ENCODE data around the gene HES3. TPM values are rescaled to one million over a fixed set of nuclear protein-coding genes. Genes with fewer than 3 reads are reported as not detected.

The HES3 gene
- polyA plus RNA-seq (2013, experiment 1 of 2), result 40.9 TPM
- polyA plus RNA-seq (2013, experiment 2 of 2), result 47.5 TPM

- Histone ChIP-seq H3K4me1 (ENCODE audit: insufficient read depth, low read length) (peaks cover 34% of the 10 kb centered on the region), H3K36me3 (ENCODE audit: insufficient read depth, low read length) (no peaks in the 10 kb centered on the region), H3K27me3 (ENCODE audit: insufficient read depth, low read length) (peaks cover 65% of the 10 kb centered on the region), H3K9ac (ENCODE audit: low read depth, low read length) (no peak within 1 kb of the TSS; the same call in 1 of the 2 replicates), H3K4me3 (ENCODE audit: low read length) (peak within 1 kb of the TSS; percentile 70), H3K9me3 (ENCODE audit: insufficient read depth, low read depth, low read length) (no peaks in the 10 kb centered on the region), H3K27ac (ENCODE audit: low read depth, low read length) (peak within 1 kb of the TSS; percentile 30; the same call in 1 of the 2 replicates)
- under 1% methylated on average over 16 of the region's 16 CpGs for WGBS
These were observed at the start of gene HES3 for GRCh38 chr1:6243993-6244392. Gene HES3 (plus strand): TSS chr1:6244179. CDS start chr1:6244366, 187 bp downstream.

- Histone ChIP-seq H3K4me1 (ENCODE audit: insufficient read depth, low read length) (peaks cover 21% of the 10 kb centered on the region), H3K36me3 (ENCODE audit: insufficient read depth, low read length) (peaks cover 53% of the 10 kb centered on the region), H3K9ac (ENCODE audit: low read depth, low read length) (peak overlapping the region; percentile 99), H3K27me3 (ENCODE audit: insufficient read depth, low read length) (no peaks in the 10 kb centered on the region), H3K9me3 (ENCODE audit: insufficient read depth, low read depth, low read length) (no peaks in the 10 kb centered on the region), H3K27ac (ENCODE audit: low read depth, low read length) (peak overlapping the region; percentile 88; the same call in 1 of the 2 replicates), H3K4me3 (ENCODE audit: low read length) (peak overlapping the region; percentile 98)
- 70% methylated on average over 6 of the region's 6 CpGs for WGBS
These were observed 46.1 kb upstream of the HES3 start for GRCh38 chr1:6197746-6198427.

- Histone ChIP-seq H3K27ac (ENCODE audit: low read depth, low read length) (peak overlapping the region; percentile 88), H3K9ac (ENCODE audit: low read depth, low read length) (peak overlapping the region; percentile 99), H3K4me1 (ENCODE audit: insufficient read depth, low read length) (peaks cover 21% of the 10 kb centered on the region), H3K9me3 (ENCODE audit: insufficient read depth, low read depth, low read length) (no peaks in the 10 kb centered on the region), H3K27me3 (ENCODE audit: insufficient read depth, low read length) (no peaks in the 10 kb centered on the region), H3K4me3 (ENCODE audit: low read length) (peak overlapping the region; percentile 98), H3K36me3 (ENCODE audit: insufficient read depth, low read length) (peaks cover 44% of the 10 kb centered on the region)
- under 1% methylated on average over 31 of the region's 31 CpGs for WGBS
These were observed 45.2 kb upstream of the HES3 start for GRCh38 chr1:6198646-6199297.

GRCh38 chr1:6199298-6200187 is 44.4 kb upstream of the HES3 start, which contains the start of gene RPL22:
Gene RPL22 (minus strand): TSS chr1:6199595. CDS start chr1:6199573, 22 bp downstream.
- no peaks in the 10 kb centered on the region for H3K27me3 ChIP-seq (ENCODE audit: insufficient read depth, low read length)
- no peaks in the 10 kb centered on the region for H3K9me3 ChIP-seq (ENCODE audit: insufficient read depth, low read depth, low read length)
- peak within 1 kb of the TSS; percentile 90 for H3K27ac ChIP-seq (ENCODE audit: low read depth, low read length)
- H3K36me3 ChIP-seq (ENCODE audit: insufficient read depth, low read length), result peaks cover 36% of the 10 kb centered on the region
- H3K9ac ChIP-seq (ENCODE audit: low read depth, low read length), result peak within 1 kb of the TSS; percentile 99
- under 1% methylated on average over 53 of the region's 53 CpGs for WGBS
- peaks cover 21% of the 10 kb centered on the region for H3K4me1 ChIP-seq (ENCODE audit: insufficient read depth, low read length)
- peak within 1 kb of the TSS; percentile 98 for H3K4me3 ChIP-seq (ENCODE audit: low read length)

- peak overlapping the region; percentile 99 for H3K9ac ChIP-seq (ENCODE audit: low read depth, low read length)
- peaks cover 31% of the 10 kb centered on the region for H3K36me3 ChIP-seq (ENCODE audit: insufficient read depth, low read length)
- WGBS, result 46% methylated on average over 10 of the region's 10 CpGs
- peak overlapping the region; percentile 90 for H3K27ac ChIP-seq (ENCODE audit: low read depth, low read length)
- H3K27me3 ChIP-seq (ENCODE audit: insufficient read depth, low read length), result no peaks in the 10 kb centered on the region
- H3K9me3 ChIP-seq (ENCODE audit: insufficient read depth, low read depth, low read length), result no peaks in the 10 kb centered on the region
- H3K4me1 ChIP-seq (ENCODE audit: insufficient read depth, low read length), result peaks cover 21% of the 10 kb centered on the region
- peak overlapping the region; percentile 98 for H3K4me3 ChIP-seq (ENCODE audit: low read length)
These were observed 43.7 kb upstream of the HES3 start for GRCh38 chr1:6200188-6200809.

- peaks cover 19% of the 10 kb centered on the region for H3K27me3 ChIP-seq (ENCODE audit: insufficient read depth, low read length)
- H3K9me3 ChIP-seq (ENCODE audit: insufficient read depth, low read depth, low read length), result no peaks in the 10 kb centered on the region
- no peak overlapping the region for H3K4me3 ChIP-seq (ENCODE audit: low read length)
- H3K9ac ChIP-seq (ENCODE audit: low read depth, low read length), result no peak overlapping the region
- H3K36me3 ChIP-seq (ENCODE audit: insufficient read depth, low read length), result peaks cover 11% of the 10 kb centered on the region
- no peak overlapping the region for H3K27ac ChIP-seq (ENCODE audit: low read depth, low read length)
- H3K4me1 ChIP-seq (ENCODE audit: insufficient read depth, low read length), result peaks cover 21% of the 10 kb centered on the region
- WGBS, result 92% methylated on average over 7 of the region's 7 CpGs
These were observed 41.7 kb upstream of the HES3 start for GRCh38 chr1:6202256-6202655.

GRCh38 chr1:6205849-6206519 is 38.0 kb upstream of the HES3 start, which contains the start of gene RNF207:
Gene RNF207 (plus strand): TSS chr1:6206119. CDS start chr1:6206536, 417 bp downstream.
- Histone ChIP-seq H3K4me1 (ENCODE audit: insufficient read depth, low read length) (peaks cover 4% of the 10 kb centered on the region), H3K36me3 (ENCODE audit: insufficient read depth, low read length) (no peaks in the 10 kb centered on the region), H3K9ac (ENCODE audit: low read depth, low read length) (no peak within 1 kb of the TSS), H3K27ac (ENCODE audit: low read depth, low read length) (peak within 1 kb of the TSS; percentile 25; the same call in 1 of the 2 replicates), H3K9me3 (ENCODE audit: insufficient read depth, low read depth, low read length) (no peaks in the 10 kb centered on the region), H3K27me3 (ENCODE audit: insufficient read depth, low read length) (peaks cover 48% of the 10 kb centered on the region), H3K4me3 (ENCODE audit: low read length) (peak within 1 kb of the TSS; percentile 48)
- 5% methylated on average over 66 of the region's 66 CpGs for WGBS

GRCh38 chr1:6206520-6206855 is 37.5 kb upstream of the HES3 start:
- Histone ChIP-seq H3K27me3 (ENCODE audit: insufficient read depth, low read length) (peaks cover 48% of the 10 kb centered on the region), H3K36me3 (ENCODE audit: insufficient read depth, low read length) (no peaks in the 10 kb centered on the region), H3K27ac (ENCODE audit: low read depth, low read length) (no peak overlapping the region), H3K9ac (ENCODE audit: low read depth, low read length) (no peak overlapping the region), H3K4me1 (ENCODE audit: insufficient read depth, low read length) (peaks cover 4% of the 10 kb centered on the region), H3K9me3 (ENCODE audit: insufficient read depth, low read depth, low read length) (no peaks in the 10 kb centered on the region), H3K4me3 (ENCODE audit: low read length) (peak overlapping the region; percentile 48)
- WGBS, result 58% methylated on average over 25 of the region's 25 CpGs

GRCh38 chr1:6207075-6207885 is 36.7 kb upstream of the HES3 start:
- WGBS, result 90% methylated on average over 19 of the region's 19 CpGs
- Histone ChIP-seq H3K9ac (ENCODE audit: low read depth, low read length) (no peak overlapping the region), H3K4me3 (ENCODE audit: low read length) (no peak overlapping the region), H3K36me3 (ENCODE audit: insufficient read depth, low read length) (no peaks in the 10 kb centered on the region), H3K27ac (ENCODE audit: low read depth, low read length) (no peak overlapping the region), H3K27me3 (ENCODE audit: insufficient read depth, low read length) (peaks cover 48% of the 10 kb centered on the region), H3K4me1 (ENCODE audit: insufficient read depth, low read length) (peaks cover 4% of the 10 kb centered on the region), H3K9me3 (ENCODE audit: insufficient read depth, low read depth, low read length) (no peaks in the 10 kb centered on the region)

Data from HUES64 (cell line).